Mesenchymal stem cell (in vitro differentiated cells and primary cell): Measurements from ENCODE around the gene MAPKAPK3.

Experiments used
- DNase-seq: peaks from one replicate; pipeline ENCODE4 v3.0.0-alpha.2; 2013
- H2AFZ ChIP-seq: one replicate; pipeline ENCODE4 v1.6.1; 2013; ENCODE audit warnings: low read depth, mild to moderate bottlenecking, control low read depth, inconsistent platforms, low read length, moderate library complexity
- H2AK5ac ChIP-seq: 2 replicates; pipeline ENCODE4 v1.6.1; 2013; ENCODE audit warnings: low read length, moderate library complexity, mild to moderate bottlenecking, inconsistent platforms; ENCODE audit not compliant: severe bottlenecking
- H2BK120ac ChIP-seq: one replicate; pipeline ENCODE4 v1.6.1; 2013; ENCODE audit warnings: low read depth, mild to moderate bottlenecking, inconsistent platforms, low read length, moderate library complexity
- H2BK12ac ChIP-seq, 2 experiments: one replicate each; pipeline ENCODE4 v1.6.1; 2013; ENCODE audit warnings: inconsistent platforms in 2 of 2, low read length in 2 of 2, mild to moderate bottlenecking in 2 of 2, moderate library complexity in 2 of 2, control low read depth in 1 of 2
- H2BK15ac ChIP-seq: one replicate; pipeline ENCODE4 v1.6.1; 2013; ENCODE audit warnings: mild to moderate bottlenecking, low read depth, inconsistent platforms; ENCODE audit not compliant: poor library complexity, severe bottlenecking
- H2BK5ac ChIP-seq: 2 replicates; pipeline ENCODE4 v1.6.1; 2013; ENCODE audit warnings: low read depth, mild to moderate bottlenecking, low read length, control low read depth, inconsistent platforms; ENCODE audit not compliant: poor library complexity, severe bottlenecking
- H3K14ac ChIP-seq, 2 experiments: one replicate each; pipeline ENCODE4 v1.6.1; 2013; ENCODE audit warnings: inconsistent platforms in 2 of 2, low read length in 2 of 2, control low read depth in 1 of 2, mild to moderate bottlenecking in 1 of 2, moderate library complexity in 1 of 2
- H3K18ac ChIP-seq, 2 experiments: one replicate each; pipeline ENCODE4 v1.6.1; 2013; ENCODE audit warnings: inconsistent platforms in 2 of 2, low read length in 2 of 2, control low read depth in 1 of 2, low read depth in 1 of 2, mild to moderate bottlenecking in 1 of 2
- H3K23ac ChIP-seq, 2 experiments: one replicate each; pipeline ENCODE4 v1.6.1; 2013; ENCODE audit warnings: inconsistent platforms in 2 of 2, low read length in 2 of 2, mild to moderate bottlenecking in 2 of 2, moderate library complexity in 2 of 2, control low read depth in 1 of 2
- H3K27ac ChIP-seq: 2 replicates; pipeline ENCODE4 v1.5.1; 2013; ENCODE audit warnings: mild to moderate bottlenecking, moderate library complexity, low read length, control low read depth, inconsistent platforms; ENCODE audit not compliant: poor library complexity, severe bottlenecking
- H3K27me3 ChIP-seq, 2 experiments: 2 replicates each; pipeline versions ENCODE4 v1.6.1 to v1.7.0; 2013; ENCODE audit warnings: low read length in 2 of 2, mild to moderate bottlenecking in 2 of 2, moderate library complexity in 2 of 2, control low read depth in 1 of 2, inconsistent platforms in 1 of 2; ENCODE audit not compliant: control insufficient read depth in 1 of 2, insufficient read depth in 1 of 2
- H3K36me3 ChIP-seq, 2 experiments: 2 replicates each; pipeline versions ENCODE4 v1.6.1 to v1.7.0; 2013; ENCODE audit warnings: low read length in 2 of 2, control low read depth in 1 of 2, inconsistent platforms in 1 of 2, low read depth in 1 of 2, mild to moderate bottlenecking in 1 of 2; ENCODE audit not compliant: insufficient read depth in 2 of 2, control insufficient read depth in 1 of 2
- H3K4ac ChIP-seq, 2 experiments: one replicate each; pipeline ENCODE4 v1.6.1; 2013; ENCODE audit warnings: inconsistent platforms in 2 of 2, low read length in 2 of 2, mild to moderate bottlenecking in 2 of 2, moderate library complexity in 2 of 2, control low read depth in 1 of 2, low read depth in 1 of 2
- H3K4me1 ChIP-seq: 2 replicates; pipeline ENCODE4 v1.6.1; 2013; ENCODE audit warnings: low read depth, low read length, control low read depth; ENCODE audit not compliant: control insufficient read depth, insufficient read depth
- H3K4me2 ChIP-seq: 2 replicates; pipeline ENCODE4 v1.6.1; 2013; ENCODE audit warnings: low read length, mild to moderate bottlenecking, inconsistent platforms; ENCODE audit not compliant: poor library complexity, severe bottlenecking
- H3K4me3 ChIP-seq, 2 experiments: 2 replicates each; pipeline versions ENCODE4 v1.5.1 to v1.7.0; 2013; ENCODE audit warnings: low read length in 2 of 2, mild to moderate bottlenecking in 2 of 2, control low read depth in 1 of 2, low read depth in 1 of 2; ENCODE audit not compliant: insufficient read depth in 1 of 2
- H3K79me1 ChIP-seq: replicated peaks from 2 replicates; pipeline ENCODE4 v1.6.1; 2013; ENCODE audit warnings: mild to moderate bottlenecking, control low read depth, low read length, inconsistent platforms; ENCODE audit not compliant: poor library complexity, severe bottlenecking
- H3K9ac ChIP-seq: 2 replicates; pipeline ENCODE4 v1.7.0; 2013; ENCODE audit warnings: mild to moderate bottlenecking, low read length, moderate library complexity
- H3K9me3 ChIP-seq: 2 replicates; pipeline ENCODE4 v1.7.0; 2013; ENCODE audit warnings: mild to moderate bottlenecking, low read length; ENCODE audit not compliant: control insufficient read depth
- H4K8ac ChIP-seq: one replicate; pipeline ENCODE4 v1.6.1; 2013; ENCODE audit warnings: inconsistent platforms, mild to moderate bottlenecking, low read length, moderate library complexity
- H4K91ac ChIP-seq: one replicate; pipeline ENCODE4 v1.6.1; 2013; ENCODE audit warnings: mild to moderate bottlenecking, low read length, inconsistent platforms
- WGBS: methylation state at CpG from one replicate; pipeline ENCODE4 v1.1.7; 2013; ENCODE audit warnings: mixed read lengths; 5-methylcytosine and 5-hydroxymethylcytosine counted together

The MAPKAPK3 gene

GRCh38 chr3:50620820-50621219 is 3.9 kb downstream of the MAPKAPK3 start:
- Histone ChIP-seq H2BK5ac (no peak overlapping the region), H3K4ac (no peak overlapping the region), H3K4me1 (peaks cover 33% of the 10 kb centered on the region), H3K27me3 (no peaks in the 10 kb centered on the region), H2BK120ac (no peak overlapping the region), H3K9ac (no peak overlapping the region), H3K18ac (peak overlapping the region in 1 of 2 experiments; percentile 9), H4K8ac (peak overlapping the region; percentile 48), H4K91ac (no peak overlapping the region), H3K14ac (no peak overlapping the region), H2BK15ac (no peak overlapping the region), H2BK12ac (no peak overlapping the region), H2AK5ac (no peak overlapping the region), H3K4me2 (no peak overlapping the region), H2AFZ (no peak overlapping the region), H3K36me3 (peaks cover 12 to 30% of the 10 kb centered on the region in 2 experiments), H3K79me1 (peaks cover 33% of the 10 kb centered on the region), H3K23ac (no peak overlapping the region), H3K4me3 (peak overlapping the region in 1 of 2 experiments; percentile 11), H3K9me3 (no peaks in the 10 kb centered on the region), H3K27ac (no peak overlapping the region)
- DNase-seq: no peak
- WGBS: 76% methylated on average over 4 of the region's 4 CpGs

- H3K23ac ChIP-seq: no peak overlapping the region
Observed at GRCh38 chr3:50622881-50623280, 5.9 kb downstream of the MAPKAPK3 start.

GRCh38 chr3:50623840-50624474 is 7.0 kb downstream of the MAPKAPK3 start:
- peaks cover 46% of the 10 kb centered on the region for H3K79me1 ChIP-seq
- H3K9me3 ChIP-seq: no peaks in the 10 kb centered on the region
- H2AK5ac ChIP-seq: no peak overlapping the region
- H4K8ac ChIP-seq: no peak overlapping the region
- H3K27ac ChIP-seq: no peak overlapping the region
- no peak overlapping the region for H3K23ac ChIP-seq
- no peak overlapping the region for H2BK12ac ChIP-seq
- H3K4me2 ChIP-seq: no peak overlapping the region
- H2BK120ac ChIP-seq: no peak overlapping the region
- H3K18ac ChIP-seq: no peak overlapping the region
- H3K36me3 ChIP-seq: peaks cover 17 to 30% of the 10 kb centered on the region in 2 experiments
- WGBS: 80% methylated on average over 6 of the region's 6 CpGs
- H3K14ac ChIP-seq: no peak overlapping the region
- no peak overlapping the region for H4K91ac ChIP-seq
- H3K4ac ChIP-seq: no peak overlapping the region
- no peak overlapping the region for H2BK5ac ChIP-seq
- DNase-seq: no peak
- no peak overlapping the region for H3K4me3 ChIP-seq
- peaks cover 34% of the 10 kb centered on the region for H3K4me1 ChIP-seq
- H2AFZ ChIP-seq: no peak overlapping the region
- no peak overlapping the region for H2BK15ac ChIP-seq
- no peaks in the 10 kb centered on the region for H3K27me3 ChIP-seq
- H3K9ac ChIP-seq: no peak overlapping the region

More at GRCh38 chr3:50622881-50623280, 5.9 kb downstream of the MAPKAPK3 start:
- Histone ChIP-seq H3K4me3 (no peak overlapping the region), H2BK120ac (no peak overlapping the region), H3K14ac (no peak overlapping the region), H3K36me3 (peaks cover 17 to 30% of the 10 kb centered on the region in 2 experiments), H3K79me1 (peaks cover 43% of the 10 kb centered on the region), H4K91ac (no peak overlapping the region), H2AFZ (no peak overlapping the region), H3K4ac (no peak overlapping the region), H3K18ac (no peak overlapping the region), H2BK12ac (no peak overlapping the region), H3K4me1 (peaks cover 36% of the 10 kb centered on the region), H3K27ac (no peak overlapping the region), H3K4me2 (no peak overlapping the region), H2BK15ac (no peak overlapping the region), H3K9me3 (no peaks in the 10 kb centered on the region), H3K27me3 (no peaks in the 10 kb centered on the region), H3K9ac (no peak overlapping the region), H4K8ac (no peak overlapping the region), H2AK5ac (no peak overlapping the region), H2BK5ac (no peak overlapping the region)
- DNase-seq: no peak
- WGBS: 89% methylated on average over 3 of the region's 3 CpGs

GRCh38 chr3:50624634-50625033 is 7.7 kb downstream of the MAPKAPK3 start:
- H4K8ac ChIP-seq: no peak overlapping the region
- no peak overlapping the region for H3K14ac ChIP-seq
- no peak overlapping the region for H2BK15ac ChIP-seq
- H2BK5ac ChIP-seq: no peak overlapping the region
- no peak overlapping the region for H3K9ac ChIP-seq
- H4K91ac ChIP-seq: no peak overlapping the region
- H3K36me3 ChIP-seq: peaks cover 17 to 27% of the 10 kb centered on the region in 2 experiments
- no peak overlapping the region for H3K4ac ChIP-seq
- 100% methylated on average over 2 of the region's 2 CpGs for WGBS
- H2AK5ac ChIP-seq: no peak overlapping the region
- H3K27me3 ChIP-seq: no peaks in the 10 kb centered on the region
- no peak overlapping the region for H3K4me3 ChIP-seq
- no peaks in the 10 kb centered on the region for H3K9me3 ChIP-seq
- no peak for DNase-seq
- no peak overlapping the region for H3K4me2 ChIP-seq
- no peak overlapping the region for H2BK12ac ChIP-seq
- no peak overlapping the region for H2BK120ac ChIP-seq
- H3K23ac ChIP-seq: no peak overlapping the region
- H2AFZ ChIP-seq: no peak overlapping the region
- H3K79me1 ChIP-seq: peaks cover 48% of the 10 kb centered on the region
- H3K18ac ChIP-seq: no peak overlapping the region
- peaks cover 34% of the 10 kb centered on the region for H3K4me1 ChIP-seq
- H3K27ac ChIP-seq: no peak overlapping the region
